HFFc6 (cell line): ENCODE results near the gene RXRG. TPM values are rescaled to one million over a fixed set of nuclear protein-coding genes. Genes with fewer than 3 reads are reported as not detected.
A peak's percentile ranks its signal among the peaks of the same experiment; 100 is the strongest.

Experiments used
- DNase-seq: peaks from one replicate; pipeline ENCODE4 v3.0.0-alpha.2; 2018
- H3K27ac Mint-ChIP-seq: 2 replicates; pipeline ENCODE4 v1.8.0; 2020; ENCODE audit warnings: mild to moderate bottlenecking, mixed read lengths
- H3K27me3 Mint-ChIP-seq: 2 replicates; pipeline ENCODE4 v1.8.0; 2021; ENCODE audit warnings: mild to moderate bottlenecking, moderate library complexity, mixed read lengths; ENCODE audit not compliant: insufficient read depth
- H3K36me3 Mint-ChIP-seq: 2 replicates; pipeline ENCODE4 v1.8.0; 2021; ENCODE audit warnings: low read depth, mixed read lengths
- H3K4me1 Mint-ChIP-seq: 2 replicates; pipeline ENCODE4 v1.8.0; 2020; ENCODE audit warnings: low read depth, mixed read lengths
- H3K4me3 Mint-ChIP-seq: 2 replicates; pipeline ENCODE4 v1.8.0; 2020; ENCODE audit warnings: mild to moderate bottlenecking, moderate library complexity, mixed read lengths
- H3K9me3 Mint-ChIP-seq: 2 replicates; pipeline ENCODE4 v1.8.0; 2020; ENCODE audit warnings: mild to moderate bottlenecking, mixed read lengths
- total RNA-seq, 6 experiments: library from RNA; stranded (reverse); fragmentation: NEBNext Ultra II Directional; extraction: Animal tissue kit (Norgen Biotek cat#: 25700); gene quantifications; 2 replicates in 1 of 6; 3 replicates in 5 of 6; pipeline ENCODE4 v1.2.3, GENCODE V29; 2021
- TF ChIP-seq, protein P1 (sequence below): fragments of 200-600 bp; sonication (generic); IDR thresholded peaks from 2 replicates; pipeline ENCODE4 v1.5.0; 2021; ENCODE audit warnings: antibody characterized with exemption, mild to moderate bottlenecking

Gene RXRG
- total RNA-seq, 6 experiments from 2014 or later = not detected

DNA sequence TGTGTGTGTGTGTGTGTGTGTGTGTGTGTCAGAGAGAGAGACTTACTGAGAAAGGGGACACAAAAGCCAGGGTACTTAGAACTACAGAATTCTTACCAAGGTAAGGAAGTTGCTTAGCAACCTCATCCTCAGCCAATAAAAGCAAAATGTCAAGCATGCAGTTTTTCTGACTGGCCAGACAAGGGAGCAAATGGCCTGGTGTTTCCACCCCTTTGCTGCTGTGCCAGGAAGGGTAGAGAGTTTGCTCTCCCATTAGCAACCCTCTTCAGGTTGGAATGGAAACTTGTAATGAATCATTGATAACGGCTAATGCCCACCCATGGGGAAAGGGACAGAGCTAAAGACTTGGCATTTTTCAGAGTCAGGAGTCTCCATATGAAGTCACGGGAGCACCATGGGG is 10.6 kb downstream of the RXRG start:
- Mint-ChIP-seq H3K9me3 (no peaks in the 10 kb centered on the region), H3K4me1 (no peaks in the 10 kb centered on the region), H3K27ac (no peak overlapping the region), H3K4me3 (no peak overlapping the region), H3K36me3 (no peaks in the 10 kb centered on the region), H3K27me3 (peaks cover 4% of the 10 kb centered on the region; the same call in 1 of the 2 replicates)
- TF ChIP-seq, protein P1, sequence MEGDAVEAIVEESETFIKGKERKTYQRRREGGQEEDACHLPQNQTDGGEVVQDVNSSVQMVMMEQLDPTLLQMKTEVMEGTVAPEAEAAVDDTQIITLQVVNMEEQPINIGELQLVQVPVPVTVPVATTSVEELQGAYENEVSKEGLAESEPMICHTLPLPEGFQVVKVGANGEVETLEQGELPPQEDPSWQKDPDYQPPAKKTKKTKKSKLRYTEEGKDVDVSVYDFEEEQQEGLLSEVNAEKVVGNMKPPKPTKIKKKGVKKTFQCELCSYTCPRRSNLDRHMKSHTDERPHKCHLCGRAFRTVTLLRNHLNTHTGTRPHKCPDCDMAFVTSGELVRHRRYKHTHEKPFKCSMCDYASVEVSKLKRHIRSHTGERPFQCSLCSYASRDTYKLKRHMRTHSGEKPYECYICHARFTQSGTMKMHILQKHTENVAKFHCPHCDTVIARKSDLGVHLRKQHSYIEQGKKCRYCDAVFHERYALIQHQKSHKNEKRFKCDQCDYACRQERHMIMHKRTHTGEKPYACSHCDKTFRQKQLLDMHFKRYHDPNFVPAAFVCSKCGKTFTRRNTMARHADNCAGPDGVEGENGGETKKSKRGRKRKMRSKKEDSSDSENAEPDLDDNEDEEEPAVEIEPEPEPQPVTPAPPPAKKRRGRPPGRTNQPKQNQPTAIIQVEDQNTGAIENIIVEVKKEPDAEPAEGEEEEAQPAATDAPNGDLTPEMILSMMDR = no peak
- no peak for DNase-seq

DNA sequence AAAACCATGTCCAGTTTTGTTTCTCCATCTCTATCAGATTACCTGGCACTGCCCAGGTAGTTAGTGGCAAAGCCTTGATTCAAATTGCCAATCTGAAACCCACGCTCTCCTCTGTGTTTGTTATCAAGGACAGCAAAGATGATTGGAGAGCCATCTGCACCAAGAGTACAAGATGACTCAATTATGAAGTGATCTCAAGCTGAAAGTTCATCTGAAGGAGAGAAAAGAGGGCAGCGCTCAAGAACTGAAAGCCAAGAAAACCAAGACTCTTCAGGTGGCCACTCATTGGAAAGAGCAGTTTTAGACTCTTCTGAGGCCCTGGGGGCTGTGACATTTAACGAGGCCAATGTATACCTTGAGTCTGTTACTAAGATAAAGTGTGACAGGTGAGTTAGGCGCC is 13.8 kb downstream of the RXRG start:
- Mint-ChIP-seq H3K27me3 (peaks cover 4% of the 10 kb centered on the region; the same call in 1 of the 2 replicates), H3K27ac (no peak overlapping the region)
- no peak for DNase-seq

DNA sequence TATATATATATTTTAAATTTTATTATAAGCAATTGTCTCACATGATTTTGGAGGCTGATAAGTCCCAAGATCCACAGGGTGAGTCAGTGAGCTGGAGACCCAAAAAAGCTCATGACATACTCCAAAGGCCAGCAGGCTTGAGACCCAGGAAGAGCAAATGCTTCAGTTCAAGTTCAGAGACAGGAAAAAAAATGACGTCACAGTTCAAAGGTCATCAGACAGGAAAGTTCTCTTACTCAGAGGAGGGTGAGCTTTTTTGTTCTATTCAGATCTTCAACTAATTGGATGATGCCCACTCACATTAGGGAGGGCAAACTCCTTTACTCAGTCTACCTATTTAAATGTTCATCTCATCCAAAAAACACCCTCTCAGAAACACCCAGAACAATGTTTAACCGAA is 18.2 kb downstream of the RXRG start:
- Mint-ChIP-seq H3K27ac (no peak overlapping the region), H3K4me1 (no peaks in the 10 kb centered on the region), H3K36me3 (no peaks in the 10 kb centered on the region), H3K27me3 (no peaks in the 10 kb centered on the region; the same call in none of the 2 replicates), H3K4me3 (no peak overlapping the region), H3K9me3 (no peaks in the 10 kb centered on the region)
- TF ChIP-seq, protein P1 = no peak
- no peak for DNase-seq

More for the DNA sequence above, 13.8 kb downstream of the RXRG start:
- no peaks in the 10 kb centered on the region for H3K36me3 Mint-ChIP-seq
- H3K9me3 Mint-ChIP-seq = no peaks in the 10 kb centered on the region
- H3K4me3 Mint-ChIP-seq = no peak overlapping the region
- TF ChIP-seq, protein P1 = no peak
- H3K4me1 Mint-ChIP-seq = no peaks in the 10 kb centered on the region

DNA sequence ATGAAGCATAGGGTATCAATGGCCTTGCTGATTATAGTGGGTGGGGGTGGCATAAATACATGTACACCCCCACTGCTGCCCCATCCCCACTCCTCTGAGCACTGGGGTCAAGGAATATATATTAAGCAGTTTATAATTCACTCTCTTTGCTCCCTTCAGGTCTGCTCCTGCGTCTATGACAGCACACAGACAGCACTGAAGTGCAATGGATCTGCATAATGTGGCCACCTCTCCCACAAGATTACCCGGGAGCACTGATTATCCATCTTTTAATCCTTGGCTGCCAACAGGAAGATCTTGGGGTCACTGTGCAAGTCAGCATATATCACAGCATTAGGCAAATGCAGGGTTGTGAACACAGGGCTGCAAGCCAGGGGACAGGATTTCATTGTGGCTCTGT is 19.3 kb downstream of the RXRG start:
- H3K9me3 Mint-ChIP-seq = no peaks in the 10 kb centered on the region
- H3K27me3 Mint-ChIP-seq = peaks cover 1% of the 10 kb centered on the region
- TF ChIP-seq, protein P1 = no peak
- H3K27ac Mint-ChIP-seq = no peak overlapping the region
- no peaks in the 10 kb centered on the region for H3K4me1 Mint-ChIP-seq
- no peak for DNase-seq
- H3K36me3 Mint-ChIP-seq = no peaks in the 10 kb centered on the region
- no peak overlapping the region for H3K4me3 Mint-ChIP-seq

DNA sequence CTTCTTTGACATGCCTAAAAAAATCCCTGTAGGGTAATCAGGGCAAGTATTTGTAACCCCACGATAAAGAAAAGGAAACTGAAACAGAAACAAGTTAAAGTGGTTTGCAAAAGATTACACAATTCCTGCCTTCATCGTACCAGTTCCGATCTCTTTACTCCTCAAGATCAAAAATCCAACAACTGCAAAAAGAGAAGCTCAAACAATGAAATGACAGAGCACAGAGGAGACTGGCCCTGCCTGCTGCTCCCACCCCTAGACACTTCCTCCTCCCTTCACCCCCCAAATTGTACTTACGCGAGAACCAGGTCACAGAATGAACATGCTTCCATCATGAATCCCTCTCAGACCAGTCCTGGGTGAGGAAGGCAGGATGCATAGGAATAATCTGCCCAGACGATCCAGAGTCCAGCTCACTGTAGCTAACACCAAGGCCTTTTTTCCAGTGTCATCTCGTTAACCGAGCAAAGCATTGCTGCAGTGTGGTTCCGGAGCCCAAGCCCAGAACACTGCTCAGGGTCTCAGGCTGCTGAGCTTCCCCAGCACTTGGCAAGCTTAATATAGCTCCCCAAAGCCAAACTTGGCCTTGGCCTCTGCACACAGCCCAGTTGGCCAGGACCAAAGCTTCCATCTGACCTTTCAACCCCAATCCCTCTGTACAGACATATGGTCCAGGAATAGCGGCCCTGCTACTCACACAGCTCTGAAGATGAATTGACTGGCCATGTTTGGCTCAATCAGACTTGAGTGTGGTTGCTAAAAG is 20.3 kb downstream of the RXRG start:
- TF ChIP-seq, protein P1 = no peak
- Mint-ChIP-seq H3K9me3 (no peaks in the 10 kb centered on the region), H3K36me3 (no peaks in the 10 kb centered on the region), H3K4me1 (no peaks in the 10 kb centered on the region), H3K4me3 (peak overlapping the region; percentile 47; the same call in 1 of the 2 replicates), H3K27ac (no peak overlapping the region), H3K27me3 (peaks cover 3% of the 10 kb centered on the region)
- no peak for DNase-seq
